Small intestine (tissue), 7 donors: ENCODE measurements around the gene BRD3. TPM values are rescaled to one million over a fixed set of nuclear protein-coding genes. Genes with fewer than 3 reads are reported as not detected.

ENCODE experiments used
- DNase-seq, 2 donors: peaks; one replicate each; pipeline versions ENCODE4 v3.0.0 to v3.0.0-alpha.2; 2013
- FAIRE-seq: peaks from 2 replicates; lab custom pipeline; 2012; peaks lifted over from hg19 to GRCh38; lab: Jason Lieb, UNC
- H3K27ac ChIP-seq, 3 donors: one replicate each; pipeline ENCODE4 v1.5.1; 2013; ENCODE audit warnings: low read length in 2 of 3, mild to moderate bottlenecking in 2 of 3, control low read depth in 1 of 3, inconsistent platforms in 1 of 3, low read depth in 1 of 3, moderate library complexity in 1 of 3
- H3K27me3 ChIP-seq, 3 donors: one replicate each; pipeline ENCODE4 v1.6.1; 2013; ENCODE audit warnings: low read length in 3 of 3, inconsistent platforms in 1 of 3; ENCODE audit not compliant: control insufficient read depth in 3 of 3, insufficient read depth in 3 of 3
- H3K36me3 ChIP-seq, 3 donors: one replicate each; pipeline ENCODE4 v1.6.1; 2013; ENCODE audit warnings: low read length in 3 of 3, inconsistent platforms in 1 of 3, low read depth in 1 of 3, mild to moderate bottlenecking in 1 of 3, moderate library complexity in 1 of 3; ENCODE audit not compliant: control insufficient read depth in 3 of 3, insufficient read depth in 2 of 3
- H3K4me1 ChIP-seq, 3 donors: one replicate each; pipeline ENCODE4 v1.6.1; 2013; ENCODE audit warnings: low read length in 2 of 3, inconsistent platforms in 1 of 3, low read depth in 1 of 3, mild to moderate bottlenecking in 1 of 3, moderate library complexity in 1 of 3; ENCODE audit not compliant: control insufficient read depth in 3 of 3, insufficient read depth in 2 of 3
- H3K4me3 ChIP-seq, 3 donors: one replicate each; pipeline ENCODE4 v1.5.1; 2013; ENCODE audit warnings: low read length in 3 of 3, control low read depth in 1 of 3, inconsistent platforms in 1 of 3, low read depth in 1 of 3, mild to moderate bottlenecking in 1 of 3, moderate library complexity in 1 of 3
- H3K9me3 ChIP-seq, 2 donors: one replicate each; pipeline ENCODE4 v1.6.1; 2013; ENCODE audit warnings: low read depth in 1 of 2, low read length in 1 of 2; ENCODE audit not compliant: control insufficient read depth in 2 of 2, insufficient read depth in 1 of 2
- WGBS, 3 donors: extraction: QIAGEN DNeasy Blood & Tissue Kit; methylation state at CpG; one replicate each; pipeline ENCODE4 v1.1.7; 2013; 5-methylcytosine and 5-hydroxymethylcytosine counted together
- polyA plus RNA-seq, 4 donors: library from polyadenylated mRNA; stranded (reverse) in 3 of 4; unstranded in 1 of 4; fragments of 200-250 nt in 3 of 4; fragments of 120-200 nt in 1 of 4; gene quantifications; one replicate each; pipeline versions ENCODE4 v1.2.1 to v1.2.3, GENCODE V29; 2013
- donor health status: healthy with polysubstance abuse.
- donor health status: control.
- donor health status: control.
- donor health status: Bipolar disorder and iron deficiency.
- donor health status: healthy.

The BRD3 gene
- polyA plus RNA-seq, 4 donors = 4.3 to 23.9 (median 8.5) TPM

GRCh38 chr9:134053941-134054761 lies 13.7 kb downstream of the BRD3 start:
- H3K9me3 ChIP-seq = no peaks in the 10 kb centered on the region
- 89 to 92% (median 92%) methylated on average over 41 to 44 of the region's 44 CpGs for WGBS, 3 donors
- no peak for FAIRE-seq
- DNase-seq = no peak
- H3K4me1 ChIP-seq = peaks cover 0 to 64% (median 11%) of the 10 kb centered on the region in 3 donors
- no peak overlapping the region for H3K27ac ChIP-seq
- H3K4me3 ChIP-seq = no peak overlapping the region
- H3K36me3 ChIP-seq = peaks cover 1 to 89% (median 1%) of the 10 kb centered on the region in 3 donors
- no peaks in the 10 kb centered on the region for H3K27me3 ChIP-seq

- Histone ChIP-seq H3K36me3 (peaks cover 1 to 90% (median 4%) of the 10 kb centered on the region in 3 donors), H3K4me3 (no peak overlapping the region), H3K27ac (no peak overlapping the region), H3K9me3 (no peaks in the 10 kb centered on the region), H3K4me1 (peaks cover 0 to 57% (median 11%) of the 10 kb centered on the region in 3 donors), H3K27me3 (no peaks in the 10 kb centered on the region)
- no peak for DNase-seq
- WGBS, 3 donors = 89 to 90% (median 90%) methylated on average over 23 to 28 of the region's 28 CpGs
- no peak for FAIRE-seq
Measured at GRCh38 chr9:134053401-134053871, 14.4 kb downstream of the BRD3 start.

GRCh38 chr9:134052941-134053340 lies 14.9 kb downstream of the BRD3 start:
- Histone ChIP-seq H3K27ac (no peak overlapping the region), H3K36me3 (peaks cover 1 to 93% (median 4%) of the 10 kb centered on the region in 3 donors), H3K27me3 (no peaks in the 10 kb centered on the region), H3K4me3 (no peak overlapping the region), H3K9me3 (no peaks in the 10 kb centered on the region), H3K4me1 (peaks cover 0 to 53% (median 11%) of the 10 kb centered on the region in 3 donors)
- 91 to 94% (median 94%) methylated on average over 16 of the region's 16 CpGs for WGBS, 3 donors
- no peak for FAIRE-seq
- no peak for DNase-seq

- no peaks in the 10 kb centered on the region for H3K9me3 ChIP-seq
- H3K27ac ChIP-seq = no peak overlapping the region
- WGBS, 3 donors = 87 to 94% (median 89%) methylated on average over 3 of the region's 3 CpGs
- H3K36me3 ChIP-seq = peaks cover 1 to 93% (median 4%) of the 10 kb centered on the region in 3 donors
- peaks cover 0 to 48% (median 11%) of the 10 kb centered on the region in 3 donors for H3K4me1 ChIP-seq
- H3K4me3 ChIP-seq = no peak overlapping the region
- FAIRE-seq (no peak), DNase-seq (no peak)
- no peaks in the 10 kb centered on the region for H3K27me3 ChIP-seq
Measured at GRCh38 chr9:134052491-134052890, 15.3 kb downstream of the BRD3 start.

GRCh38 chr9:134051319-134051718 lies 16.5 kb downstream of the BRD3 start:
- no peak for FAIRE-seq
- DNase-seq = peak; percentile 42 to 76
- 41 to 68% (median 51%) methylated on average over 16 of the region's 16 CpGs for WGBS, 3 donors
- Histone ChIP-seq H3K9me3 (no peaks in the 10 kb centered on the region), H3K4me1 (peaks cover 0 to 37% (median 11%) of the 10 kb centered on the region in 3 donors), H3K4me3 (no peak overlapping the region), H3K36me3 (peaks cover 1 to 94% (median 10%) of the 10 kb centered on the region in 3 donors), H3K27ac (peak overlapping the region in 1 of 3 donors; percentile 38), H3K27me3 (no peaks in the 10 kb centered on the region)

- Histone ChIP-seq H3K4me1 (peaks cover 0 to 31% (median 7%) of the 10 kb centered on the region in 3 donors), H3K9me3 (no peaks in the 10 kb centered on the region), H3K4me3 (no peak overlapping the region), H3K27me3 (no peaks in the 10 kb centered on the region), H3K27ac (peak overlapping the region in 1 of 3 donors; percentile 38), H3K36me3 (peaks cover 1 to 96% (median 14%) of the 10 kb centered on the region in 3 donors)
- FAIRE-seq (no peak), DNase-seq (peak in 1 of 2 donors; percentile 16)
- 82 to 87% (median 85%) methylated on average over 14 of the region's 14 CpGs for WGBS, 3 donors
Measured at GRCh38 chr9:134050726-134051125, 17.1 kb downstream of the BRD3 start.

GRCh38 chr9:134049772-134050588 lies 17.8 kb downstream of the BRD3 start:
- Histone ChIP-seq H3K9me3 (no peaks in the 10 kb centered on the region), H3K4me1 (peaks cover 0 to 25% (median 7%) of the 10 kb centered on the region in 3 donors), H3K36me3 (peaks cover 1 to 97% (median 17%) of the 10 kb centered on the region in 3 donors), H3K4me3 (no peak overlapping the region), H3K27ac (no peak overlapping the region), H3K27me3 (no peaks in the 10 kb centered on the region)
- DNase-seq = peak; percentile 69 to 81
- FAIRE-seq = no peak
- 62 to 79% (median 74%) methylated on average over 27 to 28 of the region's 28 CpGs for WGBS, 3 donors

- no peak overlapping the region for H3K4me3 ChIP-seq
- no peak for DNase-seq
- H3K4me1 ChIP-seq = peaks cover 0 to 25% (median 7%) of the 10 kb centered on the region in 3 donors
- 49 to 67% (median 61%) methylated on average over 20 of the region's 20 CpGs for WGBS, 3 donors
- no peaks in the 10 kb centered on the region for H3K9me3 ChIP-seq
- H3K36me3 ChIP-seq = peaks cover 1 to 96% (median 17%) of the 10 kb centered on the region in 3 donors
- no peak overlapping the region for H3K27ac ChIP-seq
- FAIRE-seq = no peak
- H3K27me3 ChIP-seq = no peaks in the 10 kb centered on the region
Measured at GRCh38 chr9:134049236-134049635, 18.6 kb downstream of the BRD3 start.
